Neural cell (in vitro differentiated cells): ENCODE data around the gene PSMG3. TPM values are rescaled to one million over a fixed set of nuclear protein-coding genes. Genes with fewer than 3 reads are reported as not detected.

Source experiments
- H2AFZ ChIP-seq: fragments of 200-600, 300-800 bp; sonication (generic), shearing (Covaris generic); 2 replicates; pipeline ENCODE4 v1.6.0; 2014; ENCODE audit warnings: low read depth, mild to moderate bottlenecking, antibody characterized with exemption, low read length, moderate library complexity
- H3F3A ChIP-seq: fragments of 200-600 bp; shearing (Covaris generic); 2 replicates; pipeline ENCODE4 v1.6.1; 2016; ENCODE audit warnings: mild to moderate bottlenecking, moderate library complexity, mixed read lengths, antibody characterized with exemption, low read length; ENCODE audit not compliant: insufficient read depth, poor library complexity, severe bottlenecking
- H3K27ac ChIP-seq: fragments of 200-600, 300-800 bp; sonication (generic), shearing (Covaris generic); 2 replicates; pipeline ENCODE4 v1.5.1; 2014; ENCODE audit warnings: mild to moderate bottlenecking, low read length, moderate library complexity
- H3K27me3 ChIP-seq: fragments of 300-800, 200-600 bp; sonication (generic), shearing (Covaris generic); 2 replicates; pipeline ENCODE4 v1.6.0; 2014; ENCODE audit warnings: mild to moderate bottlenecking, low read depth, low read length, moderate library complexity; ENCODE audit not compliant: insufficient read depth
- H3K36me3 ChIP-seq: fragments of 300-800, 200-600 bp; sonication (generic), shearing (Covaris generic); 2 replicates; pipeline ENCODE4 v1.5.1; 2014; ENCODE audit warnings: mild to moderate bottlenecking, antibody characterized with exemption, low read length, moderate library complexity; ENCODE audit not compliant: insufficient read depth
- H3K4me2 ChIP-seq: fragments of 300-800, 200-600 bp; sonication (generic), shearing (Covaris generic); 2 replicates; pipeline ENCODE4 v1.6.0; 2014; ENCODE audit warnings: mild to moderate bottlenecking, low read length
- H3K4me3 ChIP-seq: fragments of 300-800, 200-600 bp; sonication (generic), shearing (Covaris generic); 2 replicates; pipeline ENCODE4 v1.5.1; 2014; ENCODE audit warnings: mild to moderate bottlenecking, low read length, moderate library complexity
- H3K79me2 ChIP-seq: fragments of 200-600 bp; shearing (Covaris generic); replicated peaks from 2 replicates; pipeline ENCODE4 v1.6.0; 2014; ENCODE audit warnings: mild to moderate bottlenecking, low read length, moderate library complexity; ENCODE audit not compliant: insufficient read depth
- H3K9ac ChIP-seq: fragments of 300-800, 200-600 bp; sonication (generic), shearing (Covaris generic); 2 replicates; pipeline ENCODE4 v1.6.1; 2016; ENCODE audit warnings: mild to moderate bottlenecking, low read length, mixed read lengths
- H3K9me2 ChIP-seq: fragments of 200-600 bp; shearing (Covaris generic); 2 replicates; pipeline ENCODE4 v1.6.1; 2016; ENCODE audit warnings: mild to moderate bottlenecking, low read length, mixed read lengths; ENCODE audit not compliant: insufficient read depth
- H3K9me3 ChIP-seq: fragments of 200-600, 300-800 bp; sonication (generic), shearing (Covaris generic); 2 replicates; pipeline ENCODE4 v1.6.1; 2016; ENCODE audit warnings: mild to moderate bottlenecking, mixed run types, low read length, moderate library complexity, mixed read lengths
- H4K20me1 ChIP-seq: fragments of 200-600 bp; shearing (Covaris generic); 2 replicates; pipeline ENCODE4 v1.6.1; 2016; ENCODE audit warnings: mild to moderate bottlenecking, mixed run types; ENCODE audit not compliant: insufficient read depth
- CTCF ChIP-seq: fragments of 450-650 bp; IDR thresholded peaks from 2 replicates; pipeline ENCODE4 v1.5.1; 2014; ENCODE audit warnings: antibody characterized with exemption, mild to moderate bottlenecking, moderate library complexity; ENCODE audit not compliant: poor library complexity, severe bottlenecking
- EP300 ChIP-seq: fragments of 450-650 bp; conservative IDR thresholded peaks from 2 replicates; pipeline ENCODE4 v1.6.1; 2014; ENCODE audit warnings: antibody characterized with exemption, mild to moderate bottlenecking, moderate library complexity; ENCODE audit not compliant: poor library complexity, severe bottlenecking
- MXI1 ChIP-seq: fragments of 450-650 bp; conservative IDR thresholded peaks from 2 replicates; pipeline ENCODE4 v1.6.1; 2014; ENCODE audit warnings: antibody characterized with exemption, mild to moderate bottlenecking; ENCODE audit not compliant: poor library complexity, severe bottlenecking
- POLR2AphosphoS5 ChIP-seq: IDR thresholded peaks from 2 replicates; pipeline ENCODE4 v1.6.1; 2012
- RAD21 ChIP-seq: fragments of 450-650 bp; conservative IDR thresholded peaks from 2 replicates; pipeline ENCODE4 v1.6.1; 2014; ENCODE audit warnings: antibody characterized with exemption, mild to moderate bottlenecking, moderate library complexity
- REST ChIP-seq: IDR thresholded peaks from 2 replicates; pipeline ENCODE4 v1.6.1; 2012; ENCODE audit warnings: borderline replicate concordance
- SMC3 ChIP-seq: fragments of 450-650 bp; conservative IDR thresholded peaks from 2 replicates; pipeline ENCODE4 v1.6.1; 2014; ENCODE audit warnings: antibody characterized with exemption, mild to moderate bottlenecking, moderate library complexity; ENCODE audit not compliant: poor library complexity
- TAF1 ChIP-seq: IDR thresholded peaks from 2 replicates; pipeline ENCODE4 v1.6.1; 2012; ENCODE audit warnings: low read depth
- polyA plus RNA-seq: library from polyadenylated mRNA; depleted of rRNA; stranded (reverse); fragments of >200 nt; gene quantifications from 2 replicates; pipeline ENCODE4 v1.2.3, GENCODE V29; 2014

Gene PSMG3
- polyA plus RNA-seq, 1 donor from 2014 or later: 50.6 TPM

- Histone ChIP-seq H3K4me2 (no peak overlapping the region), H3K79me2 (peaks cover 5% of the 10 kb centered on the region), H3K36me3 (no peaks in the 10 kb centered on the region), H3K4me3 (no peak overlapping the region), H3K9me2 (no peaks in the 10 kb centered on the region), H3K9ac (no peak overlapping the region), H3K27ac (no peak overlapping the region), H3F3A (no peaks in the 10 kb centered on the region), H3K9me3 (no peaks in the 10 kb centered on the region), H4K20me1 (no peaks in the 10 kb centered on the region), H3K27me3 (no peaks in the 10 kb centered on the region), H2AFZ (no peak overlapping the region)
- TF ChIP-seq POLR2AphosphoS5: no peak
- no peak for TF ChIP-seq TAF1
- no peak for TF ChIP-seq CTCF
- TF ChIP-seq REST: no peak
- no peak for TF ChIP-seq SMC3
- TF ChIP-seq EP300: no peak
Measured at GRCh38 chr7:1567049-1567771, 2.6 kb downstream of the PSMG3 start.

- TF ChIP-seq POLR2AphosphoS5 (no peak), REST (no peak), EP300 (no peak), MXI1 (no peak), TAF1 (no peak), RAD21 (no peak), CTCF (no peak)
- H3K4me3 ChIP-seq: no peak overlapping the region
- no peaks in the 10 kb centered on the region for H3K9me2 ChIP-seq
Measured at GRCh38 chr7:1566687-1567048, 3.2 kb downstream of the PSMG3 start.

More at GRCh38 chr7:1566687-1567048, 3.2 kb downstream of the PSMG3 start:
- Histone ChIP-seq H3K36me3 (no peaks in the 10 kb centered on the region), H3K27me3 (no peaks in the 10 kb centered on the region), H2AFZ (no peak overlapping the region), H3K79me2 (peaks cover 5% of the 10 kb centered on the region), H3K9me3 (no peaks in the 10 kb centered on the region), H3K4me2 (no peak overlapping the region), H3K27ac (no peak overlapping the region), H3K9ac (no peak overlapping the region), H4K20me1 (no peaks in the 10 kb centered on the region), H3F3A (no peaks in the 10 kb centered on the region)
